Brain pericyte (primary cell): ENCODE data around the gene EDAR.

Source experiments
- DNase-seq: peaks from one replicate; pipeline ENCODE4 v3.0.0-alpha.2; 2012; ENCODE audit warnings: low read depth, low spot score

EDAR gene

DNA sequence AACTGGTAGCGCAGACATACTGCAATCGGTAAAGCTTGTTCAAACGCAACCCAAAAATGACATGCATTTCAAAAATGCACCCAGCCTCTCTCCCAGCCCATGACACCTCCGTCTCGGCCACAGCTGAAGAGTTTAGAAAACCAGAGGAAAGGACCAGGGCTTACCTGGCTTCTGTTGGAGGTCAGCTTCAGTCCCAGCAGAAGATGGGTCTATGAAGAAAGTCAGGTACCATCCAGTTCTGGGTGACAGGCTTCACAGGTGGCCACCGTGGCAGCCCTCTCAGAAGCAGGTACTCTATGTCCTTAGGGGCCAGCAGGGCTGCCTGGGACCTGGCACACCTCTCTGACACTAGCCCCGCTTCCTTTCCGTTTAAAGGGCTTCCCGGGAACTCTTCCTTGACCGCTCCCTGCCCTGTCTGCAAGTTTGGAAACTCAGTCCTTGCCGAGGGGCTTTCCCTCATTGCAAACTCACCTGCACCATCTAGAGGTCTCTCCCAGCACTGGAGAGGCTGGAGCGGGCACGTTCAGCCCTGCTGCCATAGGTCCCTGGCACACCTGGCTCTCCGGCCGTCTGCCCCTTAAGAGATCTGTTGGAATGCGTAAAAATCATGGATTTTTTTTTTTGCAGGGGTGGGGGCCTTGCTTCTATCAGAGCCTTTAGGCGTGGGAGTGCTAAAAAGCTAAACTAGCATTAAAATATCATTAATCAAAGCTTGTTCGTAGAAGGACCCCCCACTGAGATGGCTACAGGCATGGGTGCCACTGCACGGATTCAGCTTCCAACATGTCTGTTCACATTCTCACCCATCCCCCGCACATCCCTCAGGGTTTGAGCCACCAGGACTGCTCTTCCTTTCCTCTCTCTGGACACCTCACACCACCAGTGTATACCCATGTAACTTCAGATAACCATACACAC lies at the start of gene EDAR:
EDAR (minus strand) TSS at position 425 of the 918 bp plus-strand sequence. CDS start 58,206 bp downstream, outside the sequence.
- DNase-seq: no peak

DNA sequence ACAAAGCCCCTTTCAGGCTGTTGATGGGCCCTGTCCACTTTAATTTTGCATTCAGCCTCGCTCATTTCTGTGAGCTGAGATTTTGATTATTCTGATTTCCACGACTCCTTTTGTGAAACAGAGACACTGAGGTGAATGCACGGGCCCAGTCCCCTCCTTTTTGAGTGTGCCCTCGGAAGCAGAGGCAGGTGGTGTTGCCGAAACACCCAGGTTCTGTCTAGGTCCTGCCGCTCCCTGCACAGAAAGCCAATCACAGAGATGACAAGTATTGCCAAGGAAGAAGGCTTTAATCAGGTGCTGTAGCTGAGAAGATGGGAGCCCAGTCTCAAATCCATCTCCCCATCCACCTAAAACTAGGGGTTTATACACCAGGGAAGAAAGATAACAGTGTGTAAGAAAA lies 44.2 kb upstream of the EDAR start:
- DNase-seq: no peak

DNA sequence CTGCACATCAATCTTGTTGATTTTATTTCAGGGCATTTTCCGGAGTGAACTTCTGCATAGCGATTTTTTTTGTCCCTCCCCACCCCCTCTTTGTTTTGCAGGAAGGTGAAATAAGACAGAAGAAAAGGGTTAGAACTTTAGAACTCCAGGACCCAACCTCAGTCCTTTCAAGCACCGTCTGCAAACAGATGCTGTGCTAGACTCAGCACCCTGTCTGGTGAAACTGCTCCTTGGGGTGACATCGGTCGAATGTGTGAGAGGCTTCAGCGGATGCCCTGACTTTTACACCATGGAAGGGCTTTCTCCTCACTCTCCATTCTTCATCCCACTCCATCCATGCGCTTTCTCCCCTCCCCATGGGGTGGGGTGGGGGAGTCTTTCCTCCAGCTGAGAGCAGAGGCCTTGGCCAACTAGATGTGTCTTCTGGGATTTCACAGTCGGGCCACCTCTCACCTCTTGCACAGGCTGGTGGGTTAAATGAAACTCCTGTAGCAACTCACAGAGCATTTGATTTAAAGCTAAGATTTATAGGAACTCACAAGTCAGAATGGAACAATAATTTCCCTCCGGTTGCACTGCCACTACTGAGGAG lies 43.3 kb upstream of the EDAR start:
- DNase-seq: no peak

DNA sequence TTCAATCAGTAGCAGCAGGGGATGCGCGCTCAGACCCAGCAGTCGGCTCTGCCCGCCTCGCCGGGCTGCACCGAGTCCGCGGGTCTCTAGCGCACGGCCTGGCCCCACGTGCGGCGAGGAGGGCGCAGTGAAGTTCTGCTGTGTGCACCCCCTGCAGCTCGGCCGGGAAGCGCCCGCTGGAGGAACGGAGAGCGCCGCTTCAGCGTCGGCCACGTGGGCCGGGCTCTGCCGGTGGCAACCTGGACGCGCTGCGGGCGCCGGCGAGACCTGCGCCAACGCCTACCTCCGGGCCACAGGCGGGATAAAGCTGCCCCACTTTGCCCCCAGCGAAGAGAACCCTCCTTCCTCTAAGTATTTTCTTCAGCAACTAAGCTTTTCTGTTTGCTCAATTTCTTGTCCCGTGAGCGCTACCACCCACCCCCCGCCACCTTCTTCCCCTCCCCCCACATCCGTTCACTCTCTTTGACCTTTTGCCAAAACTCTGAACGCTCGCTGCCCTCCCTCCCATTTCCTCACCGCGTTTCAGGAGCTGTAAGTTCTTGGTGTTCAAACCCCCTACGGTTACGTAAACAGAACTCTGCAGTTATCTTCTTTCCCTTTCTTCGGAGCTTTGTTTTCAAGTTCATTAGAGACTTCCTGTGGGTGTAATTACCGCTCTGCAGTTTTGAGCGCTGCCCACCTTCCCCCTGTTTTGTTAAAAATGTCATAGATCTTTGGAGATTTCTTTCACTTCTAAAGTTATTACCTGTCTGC lies 42.6 kb upstream of the EDAR start:
- DNase-seq: no peak

DNA sequence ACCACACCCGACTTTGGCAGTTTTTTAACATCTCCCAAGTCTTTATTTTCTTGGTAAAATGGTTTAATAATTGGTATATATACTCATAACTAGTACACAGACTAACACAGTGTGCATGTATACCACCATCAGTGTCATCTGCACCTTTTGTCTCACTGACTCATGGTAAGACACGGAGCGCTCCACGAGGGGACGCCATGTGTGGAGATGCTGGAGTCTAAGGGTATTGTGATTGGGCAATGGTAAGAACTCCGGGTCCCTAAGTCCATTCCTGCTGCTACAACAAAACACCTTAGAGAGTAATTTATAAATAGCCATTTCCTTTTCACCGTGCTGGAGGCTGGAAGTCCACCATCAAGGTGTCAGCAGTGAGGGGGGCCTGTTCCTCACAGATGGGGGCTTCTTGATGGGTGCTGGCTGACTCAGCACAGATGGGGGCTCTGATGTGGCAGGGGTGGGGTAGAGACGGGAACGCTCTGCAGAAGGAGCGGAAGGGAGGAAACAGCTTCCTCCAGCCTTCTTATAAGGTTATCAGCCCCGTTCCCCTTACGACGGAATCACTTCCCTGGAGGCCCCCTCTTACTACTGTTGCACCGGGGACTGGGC lies 42.0 kb upstream of the EDAR start:
- no peak for DNase-seq

DNA sequence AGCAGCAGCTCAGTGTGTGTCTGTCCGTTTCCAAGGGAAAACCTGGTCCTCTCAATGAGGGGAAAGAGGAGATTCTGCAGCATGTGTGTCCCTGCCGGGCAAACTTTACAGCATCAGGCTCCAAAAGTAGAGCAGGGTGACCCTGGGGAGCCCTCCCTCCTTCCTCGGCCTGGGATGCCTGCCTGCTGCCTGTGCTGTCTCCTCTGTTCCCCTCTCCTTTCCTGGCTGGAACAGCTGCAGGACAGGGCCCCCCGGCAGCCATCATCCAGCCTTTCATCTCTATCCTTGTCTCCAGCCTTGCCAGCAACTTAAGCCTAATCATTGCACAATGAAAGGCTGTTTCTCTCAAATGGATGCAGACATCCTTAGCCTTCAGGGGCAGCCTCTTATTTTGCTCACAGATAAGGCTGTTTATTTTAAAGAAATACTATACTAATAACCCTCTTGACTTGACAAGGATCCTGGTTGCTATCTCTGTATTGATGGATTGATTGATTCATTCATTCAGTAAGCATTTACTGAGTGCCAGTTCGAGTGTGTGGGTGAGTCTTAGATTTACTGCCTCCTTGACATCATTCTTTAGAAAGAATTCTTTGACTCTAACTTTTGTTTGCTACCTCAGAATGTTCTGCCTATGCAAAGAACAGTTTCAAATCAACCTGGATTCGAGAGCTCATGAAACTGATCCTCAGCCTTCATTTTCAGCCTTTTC lies 40.6 kb upstream of the EDAR start:
- no peak for DNase-seq

GRCh38 chr2:109028738-109029489 lies 39.9 kb upstream of the EDAR start:
- DNase-seq: no peak

DNA sequence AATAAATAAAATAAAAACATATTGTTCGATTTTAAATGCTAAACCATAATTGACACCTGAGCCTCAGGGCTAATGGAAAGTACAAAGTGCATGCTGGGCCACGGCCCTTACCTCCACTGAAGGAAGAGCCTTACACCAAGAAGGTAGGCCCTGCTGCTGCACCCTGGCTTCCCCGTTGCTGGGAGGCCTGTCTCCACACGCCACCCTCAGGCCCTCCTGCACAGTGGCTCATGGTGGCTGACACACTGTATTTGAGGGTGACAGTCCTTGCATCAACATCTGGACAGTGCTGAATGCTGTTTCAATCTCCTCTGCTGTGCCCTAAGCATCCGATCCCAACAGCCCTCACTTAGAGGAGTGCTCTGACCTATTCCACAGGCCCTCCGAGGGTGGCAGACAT lies 39.3 kb upstream of the EDAR start:
- no peak for DNase-seq

- no peak for DNase-seq
These were observed 38.7 kb upstream of the EDAR start for GRCh38 chr2:109027702-109028101.

DNA sequence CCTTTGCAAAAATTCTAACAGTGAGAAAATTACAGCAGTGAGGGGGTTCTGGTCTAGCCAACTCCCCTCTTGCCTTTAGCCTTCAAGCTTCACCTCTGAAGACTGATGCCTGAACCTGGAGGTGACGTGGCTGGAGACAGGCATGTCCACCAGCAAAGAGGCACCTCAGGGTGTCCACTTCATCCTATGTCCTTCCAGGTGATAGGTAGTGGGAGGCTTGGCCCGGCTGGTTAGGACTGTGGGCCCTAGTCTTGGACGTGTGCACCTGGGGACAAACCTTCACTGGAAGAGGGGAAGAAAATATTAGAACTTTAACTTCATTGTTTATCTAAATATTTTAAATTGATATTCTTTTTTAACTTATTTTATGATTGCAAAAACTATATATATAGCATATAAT lies 35.5 kb upstream of the EDAR start:
- no peak for DNase-seq

- no peak for DNase-seq
These were observed 32.9 kb upstream of the EDAR start for GRCh38 chr2:109021895-109022300.

GRCh38 chr2:109020217-109020637 lies 31.2 kb upstream of the EDAR start:
- peak; percentile 20 for DNase-seq

GRCh38 chr2:109018452-109018851 lies 29.4 kb upstream of the EDAR start:
- DNase-seq: no peak

GRCh38 chr2:109017017-109017416 lies 28.0 kb upstream of the EDAR start:
- DNase-seq: no peak

DNA sequence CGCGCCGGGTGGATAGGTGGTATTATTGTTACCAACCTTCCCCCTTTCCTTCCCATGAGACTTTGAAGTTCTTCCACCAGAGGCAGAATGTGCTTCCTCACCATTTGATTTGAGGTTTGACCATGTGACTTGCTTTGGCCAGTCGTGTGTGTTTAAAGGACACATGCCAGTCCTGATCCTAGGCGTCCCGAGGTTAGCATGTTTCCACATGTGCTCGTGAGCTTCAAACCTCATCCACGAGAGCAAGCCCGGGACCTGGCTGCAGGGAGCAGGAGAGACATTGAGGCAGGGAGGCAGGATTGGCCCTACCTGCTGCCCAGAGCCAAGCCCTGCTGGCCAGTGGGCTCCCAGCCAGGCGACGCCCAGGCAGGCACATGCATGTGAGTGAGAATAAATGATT lies 27.4 kb upstream of the EDAR start:
- DNase-seq: no peak

GRCh38 chr2:109014476-109014875 lies 25.5 kb upstream of the EDAR start:
- DNase-seq: no peak

- no peak for DNase-seq
These were observed 24.0 kb upstream of the EDAR start for GRCh38 chr2:109013051-109013450.

DNA sequence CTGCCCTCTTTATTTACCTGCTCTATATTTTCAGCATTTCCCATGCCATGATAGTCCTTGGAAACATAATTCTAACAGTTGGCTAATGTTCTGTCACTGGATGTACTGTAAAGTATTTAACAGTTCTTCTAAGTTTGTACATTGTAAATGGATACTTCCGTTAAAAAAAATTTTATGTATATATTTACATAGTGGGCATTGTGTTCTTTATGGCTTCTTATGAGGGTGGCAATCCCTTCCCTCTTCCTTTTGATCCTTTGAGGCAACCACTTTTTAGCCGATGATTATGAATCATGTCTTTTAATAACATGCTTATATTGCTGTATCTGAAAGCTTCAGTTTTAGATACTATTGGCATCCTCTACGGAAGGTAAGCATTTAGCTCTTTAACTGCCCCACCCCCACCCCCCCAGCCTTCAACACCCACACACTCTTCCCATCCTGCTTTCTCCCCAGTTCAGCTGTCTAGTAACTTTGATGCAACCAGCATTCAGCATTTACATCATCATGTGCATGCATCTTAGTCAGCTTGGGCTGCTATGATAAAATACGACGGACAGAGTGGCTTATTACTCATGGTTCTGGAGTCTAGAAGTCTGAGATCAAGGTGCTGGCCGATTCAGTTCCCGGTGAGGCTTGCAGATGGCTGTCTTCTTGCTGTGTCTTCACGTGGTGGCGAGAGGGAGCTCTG lies 21.0 kb upstream of the EDAR start:
- DNase-seq: no peak

DNA sequence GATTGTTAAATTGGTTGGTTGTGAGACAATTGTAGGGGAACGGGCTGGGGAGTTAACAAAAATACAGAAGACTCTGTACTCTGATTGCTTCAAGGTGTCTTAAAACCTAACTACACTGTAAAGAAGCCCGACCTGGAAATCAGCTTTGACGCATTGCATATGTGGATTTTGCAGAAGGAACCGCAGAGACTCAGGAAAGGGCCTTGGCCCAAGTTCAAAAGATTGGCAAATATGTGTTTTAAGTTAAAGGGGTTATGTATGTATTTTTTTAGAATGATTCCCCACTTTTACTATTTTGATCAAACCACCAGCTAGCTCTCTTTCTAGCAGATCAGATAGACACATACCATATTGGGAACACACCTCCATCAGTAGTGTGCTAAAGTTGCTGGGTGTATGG lies 18.0 kb upstream of the EDAR start:
- no peak for DNase-seq

DNA sequence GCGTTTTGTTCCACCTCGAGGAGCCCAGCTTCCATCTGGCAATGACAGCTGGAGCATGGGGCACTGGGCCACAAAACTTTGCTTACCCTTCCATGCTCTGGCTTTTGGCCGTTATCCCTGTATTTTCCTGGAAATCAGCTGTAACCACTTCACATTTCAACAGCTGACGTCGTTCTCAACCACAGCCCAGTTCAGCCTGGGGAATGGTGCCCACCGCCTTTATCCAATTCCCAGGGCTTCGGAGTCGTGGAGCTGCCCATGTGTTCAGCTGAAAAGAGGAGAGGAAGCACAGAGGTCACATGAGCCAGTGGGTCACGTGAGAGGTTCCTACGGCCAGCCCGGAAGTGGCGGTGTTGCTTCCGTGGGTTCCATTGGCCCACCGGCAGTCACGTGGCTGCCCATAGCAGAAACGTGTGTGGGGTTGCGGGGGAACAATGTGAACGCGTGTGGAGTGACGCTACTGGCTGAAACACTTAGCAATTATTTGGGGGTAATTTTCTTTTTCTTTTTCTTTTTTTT lies 16.7 kb upstream of the EDAR start:
- DNase-seq: no peak
